ENCODE results near the gene CAVIN3. TPM values are rescaled to one million over a fixed set of nuclear protein-coding genes. Genes with fewer than 3 reads are reported as not detected.

CAVIN3 gene
- total and polyA plus RNA-seq, 2 donors (not counting 1 experiment from before 2014, with no cell fraction given), result not detected

DNA sequence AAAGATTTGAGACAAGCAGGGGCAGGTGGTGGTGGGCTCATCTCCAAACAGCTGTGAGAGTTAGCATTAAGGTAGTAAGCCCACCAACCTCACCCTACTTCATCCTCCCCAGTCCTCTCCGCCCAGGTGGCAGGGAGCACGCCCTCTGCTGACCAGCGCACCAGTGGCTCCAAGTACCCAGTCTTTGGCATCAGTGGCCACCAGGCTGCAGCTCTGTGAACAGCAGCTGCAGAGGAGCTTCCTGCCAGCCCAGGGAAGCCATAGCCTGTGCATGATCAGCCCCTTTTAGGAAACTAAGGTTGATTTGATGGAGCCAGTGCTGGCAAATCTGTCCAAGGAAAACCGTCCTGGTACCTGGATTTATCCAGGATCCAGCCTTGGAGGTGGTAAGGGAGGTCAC lies 21.7 kb downstream of the CAVIN3 start:
- POLR2A ChIA-PET, result no interaction called here
- Histone ChIP-seq H3K27ac (ENCODE audit: low read length in 2 of 2) (no peak overlapping the region), H3K4me1 (ENCODE audit: control insufficient read depth in 2 of 2, insufficient read depth in 2 of 2, low read length in 2 of 2) (no peaks in the 10 kb centered on the region), H2AFZ (ENCODE audit: insufficient read depth, low read depth, low read length, poor library complexity, severe bottlenecking) (no peak overlapping the region), H3K9me3 (ENCODE audit: control extremely low read depth in 1 of 3, control insufficient read depth in 2 of 3, insufficient read depth in 1 of 3, low read length in 2 of 3) (no peaks in the 10 kb centered on the region), H3K27me3 (replicated peaks in 1 of 4; ENCODE audit: control extremely low read depth in 1 of 4, control insufficient read depth in 3 of 4, insufficient read depth in 4 of 4, low read length in 3 of 4) (peaks cover 0 to 8% (median 0%) of the 10 kb centered on the region in 4 experiments), H3K9ac (ENCODE audit: low read length) (no peak overlapping the region), H3K36me3 (replicated peaks in 1 of 2; ENCODE audit: control extremely low read depth in 1 of 2, control insufficient read depth in 1 of 2, extremely low read depth in 1 of 2, insufficient read depth in 2 of 2, low read length in 1 of 2) (no peaks in the 10 kb centered on the region), H3K4me2 (replicated peaks; ENCODE audit: low read depth, low read length, poor library complexity, severe bottlenecking) (no peak overlapping the region), H3K79me2 (ENCODE audit: control insufficient read depth, insufficient read depth, low read length) (no peaks in the 10 kb centered on the region), H4K20me1 (ENCODE audit: control insufficient read depth, insufficient read depth, low read length, poor library complexity, severe bottlenecking) (no peaks in the 10 kb centered on the region), H3K4me3 (ENCODE audit: control extremely low read depth in 1 of 5, extremely low read depth in 1 of 5, insufficient read depth in 1 of 5, low read depth in 2 of 5, low read length in 4 of 5) (no peak overlapping the region)
- Mint-ChIP-seq H3K4me1 (no peaks in the 10 kb centered on the region), H3K9me3 (ENCODE audit: insufficient read depth) (no peaks in the 10 kb centered on the region), H3K27me3 (peaks cover 25% of the 10 kb centered on the region), H3K27ac (no peak overlapping the region), H3K4me3 (no peak overlapping the region)
- 50% methylated on average over 4 of the region's 4 CpGs for WGBS (ENCODE audit: insufficient coverage)
- no peak for ATAC-seq (ENCODE audit: low read depth)
- no peak for DNase-seq
- intact Hi-C loops (cut with micrococcal nuclease), result no loop called here
- CTCF ChIA-PET, result interaction anchor here (0.6 to 1.0 kb wide), 2 partner anchors 10 to 145 kb away, joined by 3 read pairs; no protein-coding TSS in a partner anchor
- TF ChIP-seq, protein P1, sequence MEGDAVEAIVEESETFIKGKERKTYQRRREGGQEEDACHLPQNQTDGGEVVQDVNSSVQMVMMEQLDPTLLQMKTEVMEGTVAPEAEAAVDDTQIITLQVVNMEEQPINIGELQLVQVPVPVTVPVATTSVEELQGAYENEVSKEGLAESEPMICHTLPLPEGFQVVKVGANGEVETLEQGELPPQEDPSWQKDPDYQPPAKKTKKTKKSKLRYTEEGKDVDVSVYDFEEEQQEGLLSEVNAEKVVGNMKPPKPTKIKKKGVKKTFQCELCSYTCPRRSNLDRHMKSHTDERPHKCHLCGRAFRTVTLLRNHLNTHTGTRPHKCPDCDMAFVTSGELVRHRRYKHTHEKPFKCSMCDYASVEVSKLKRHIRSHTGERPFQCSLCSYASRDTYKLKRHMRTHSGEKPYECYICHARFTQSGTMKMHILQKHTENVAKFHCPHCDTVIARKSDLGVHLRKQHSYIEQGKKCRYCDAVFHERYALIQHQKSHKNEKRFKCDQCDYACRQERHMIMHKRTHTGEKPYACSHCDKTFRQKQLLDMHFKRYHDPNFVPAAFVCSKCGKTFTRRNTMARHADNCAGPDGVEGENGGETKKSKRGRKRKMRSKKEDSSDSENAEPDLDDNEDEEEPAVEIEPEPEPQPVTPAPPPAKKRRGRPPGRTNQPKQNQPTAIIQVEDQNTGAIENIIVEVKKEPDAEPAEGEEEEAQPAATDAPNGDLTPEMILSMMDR (IDR thresholded peaks at IDR 0.05), result no peak
- no peak for TF ChIP-seq EZH2 (IDR thresholded peaks at IDR 0.05; ENCODE audit: borderline replicate concordance, insufficient read depth, low read depth, low read length, poor library complexity, severe bottlenecking)

DNA sequence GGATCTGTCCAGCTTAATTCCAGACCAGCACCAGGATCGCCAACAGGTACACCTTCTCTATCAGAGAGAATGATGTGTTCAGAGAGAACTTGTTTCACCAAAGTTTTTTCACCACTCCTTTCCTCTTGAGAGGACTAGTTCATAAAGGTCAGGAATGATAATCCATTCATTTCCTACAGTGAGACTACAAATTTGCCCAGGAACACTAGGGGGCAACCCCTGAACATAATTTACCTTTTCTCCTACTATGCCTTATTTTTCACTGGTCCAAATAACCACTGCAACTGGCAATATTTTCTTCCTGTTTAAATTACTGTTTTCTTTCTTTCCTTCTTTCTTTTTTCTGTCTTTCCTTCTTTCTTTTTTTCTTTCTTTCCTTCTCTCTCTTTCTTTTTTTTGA lies 22.5 kb downstream of the CAVIN3 start:
- Histone ChIP-seq H4K20me1 (ENCODE audit: control insufficient read depth, insufficient read depth, low read length, poor library complexity, severe bottlenecking) (no peaks in the 10 kb centered on the region), H3K9ac (ENCODE audit: low read length) (no peak overlapping the region), H3K4me1 (ENCODE audit: control insufficient read depth in 2 of 2, insufficient read depth in 2 of 2, low read length in 2 of 2) (no peaks in the 10 kb centered on the region), H2AFZ (ENCODE audit: insufficient read depth, low read depth, low read length, poor library complexity, severe bottlenecking) (no peak overlapping the region), H3K36me3 (replicated peaks in 1 of 2; ENCODE audit: control extremely low read depth in 1 of 2, control insufficient read depth in 1 of 2, extremely low read depth in 1 of 2, insufficient read depth in 2 of 2, low read length in 1 of 2) (no peaks in the 10 kb centered on the region), H3K4me3 (ENCODE audit: control extremely low read depth in 1 of 5, extremely low read depth in 1 of 5, insufficient read depth in 1 of 5, low read depth in 2 of 5, low read length in 4 of 5) (no peak overlapping the region), H3K27ac (ENCODE audit: low read length in 2 of 2) (no peak overlapping the region), H3K9me3 (ENCODE audit: control extremely low read depth in 1 of 3, control insufficient read depth in 2 of 3, insufficient read depth in 1 of 3, low read length in 2 of 3) (no peaks in the 10 kb centered on the region), H3K4me2 (replicated peaks; ENCODE audit: low read depth, low read length, poor library complexity, severe bottlenecking) (no peak overlapping the region), H3K27me3 (replicated peaks in 1 of 4; ENCODE audit: control extremely low read depth in 1 of 4, control insufficient read depth in 3 of 4, insufficient read depth in 4 of 4, low read length in 3 of 4) (peaks cover 0 to 8% (median 0%) of the 10 kb centered on the region in 4 experiments), H3K79me2 (ENCODE audit: control insufficient read depth, insufficient read depth, low read length) (no peaks in the 10 kb centered on the region)
- H3K9me3 Mint-ChIP-seq (ENCODE audit: insufficient read depth), result no peaks in the 10 kb centered on the region
- H3K4me3 Mint-ChIP-seq, result no peak overlapping the region
- no peak overlapping the region for H3K27ac Mint-ChIP-seq
- ChIA-PET POLR2A (no interaction called here), CTCF (no interaction called here)
- no CpG with 5 or more reads among the region's 1 CpG for WGBS (ENCODE audit: insufficient coverage)
- no peaks in the 10 kb centered on the region for H3K4me1 Mint-ChIP-seq
- TF ChIP-seq, protein P1 (IDR thresholded peaks at IDR 0.05), result no peak
- no peak for TF ChIP-seq EZH2 (IDR thresholded peaks at IDR 0.05; ENCODE audit: borderline replicate concordance, insufficient read depth, low read depth, low read length, poor library complexity, severe bottlenecking)
- ATAC-seq (ENCODE audit: low read depth) (no peak), DNase-seq (no peak)
- peaks cover 30% of the 10 kb centered on the region for H3K27me3 Mint-ChIP-seq
- intact Hi-C loops (cut with micrococcal nuclease), result no loop called here
